Measurements from ENCODE around the gene TUBB3.

DNA sequence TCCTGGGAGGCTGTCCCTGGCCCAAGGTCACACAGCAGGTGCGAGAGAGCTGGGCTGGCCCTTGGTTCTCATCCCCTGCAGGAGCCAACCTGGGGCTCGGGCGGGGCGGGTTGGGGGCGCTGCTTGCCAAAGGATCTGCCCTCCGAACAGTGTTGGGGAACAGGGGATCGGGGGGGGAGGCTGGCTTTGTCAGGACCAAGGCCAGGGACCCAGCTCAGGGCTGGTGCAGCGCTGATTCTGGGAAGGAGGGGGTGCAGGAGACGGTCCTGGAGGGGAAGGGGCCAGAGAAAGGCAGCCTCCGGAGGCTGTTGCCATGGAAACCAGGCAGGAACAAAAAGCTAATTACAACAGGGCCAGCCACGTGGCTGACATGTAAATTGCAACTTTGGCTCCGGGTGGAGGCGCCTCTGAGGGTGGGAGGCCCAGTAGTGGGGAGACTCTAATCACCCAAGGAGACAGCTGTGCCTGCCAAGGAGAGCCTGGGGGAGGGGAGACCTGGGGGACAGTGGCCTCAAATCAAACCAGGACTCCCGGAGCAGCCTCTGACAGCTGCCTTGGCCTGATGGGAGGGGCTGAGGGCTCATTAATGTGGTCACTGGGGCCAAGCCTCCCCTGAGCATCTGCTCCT lies 1.3 kb downstream of the TUBB3 start:
- TF ChIP-seq POLR2A (IDR thresholded peaks at IDR 0.05) (no peak), EP300 (IDR thresholded peaks at IDR 0.05) (no peak), POLR2AphosphoS5 (IDR thresholded peaks at IDR 0.05) (no peak)
- TF ChIP-seq, protein P1, sequence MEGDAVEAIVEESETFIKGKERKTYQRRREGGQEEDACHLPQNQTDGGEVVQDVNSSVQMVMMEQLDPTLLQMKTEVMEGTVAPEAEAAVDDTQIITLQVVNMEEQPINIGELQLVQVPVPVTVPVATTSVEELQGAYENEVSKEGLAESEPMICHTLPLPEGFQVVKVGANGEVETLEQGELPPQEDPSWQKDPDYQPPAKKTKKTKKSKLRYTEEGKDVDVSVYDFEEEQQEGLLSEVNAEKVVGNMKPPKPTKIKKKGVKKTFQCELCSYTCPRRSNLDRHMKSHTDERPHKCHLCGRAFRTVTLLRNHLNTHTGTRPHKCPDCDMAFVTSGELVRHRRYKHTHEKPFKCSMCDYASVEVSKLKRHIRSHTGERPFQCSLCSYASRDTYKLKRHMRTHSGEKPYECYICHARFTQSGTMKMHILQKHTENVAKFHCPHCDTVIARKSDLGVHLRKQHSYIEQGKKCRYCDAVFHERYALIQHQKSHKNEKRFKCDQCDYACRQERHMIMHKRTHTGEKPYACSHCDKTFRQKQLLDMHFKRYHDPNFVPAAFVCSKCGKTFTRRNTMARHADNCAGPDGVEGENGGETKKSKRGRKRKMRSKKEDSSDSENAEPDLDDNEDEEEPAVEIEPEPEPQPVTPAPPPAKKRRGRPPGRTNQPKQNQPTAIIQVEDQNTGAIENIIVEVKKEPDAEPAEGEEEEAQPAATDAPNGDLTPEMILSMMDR (IDR thresholded peaks at IDR 0.05) = no peak
